Adrenal gland (tissue), 12 donors: ENCODE measurements around the gene CRTC1. TPM values are rescaled to one million over a fixed set of nuclear protein-coding genes. Genes with fewer than 3 reads are reported as not detected.

Experiments
- DNase-seq, 7 donors: peaks; one replicate each; pipeline ENCODE4 v3.0.0-alpha.2; 2019 to 2020
- H3K27ac ChIP-seq, 5 donors: fragments of 200-600 bp; sonication (generic) in 4 of 5; 1 replicate in 3 of 5; 2 replicates in 2 of 5; pipeline versions ENCODE4 v1.5.1 to v1.8.0; 2016 to 2020; ENCODE audit warnings: mild to moderate bottlenecking in 1 of 5
- H3K27me3 ChIP-seq: fragments of 200-600 bp; 2 replicates; pipeline ENCODE4 v1.8.0; 2021
- H3K36me3 ChIP-seq, 2 donors: fragments of 200-600 bp; replicated peaks in 1 of 2; 1 replicate in 1 of 2; 2 replicates in 1 of 2; pipeline versions ENCODE4 v1.5.1 to v1.8.0; 2018 to 2022
- H3K4me1 ChIP-seq, 2 donors: fragments of 200-600 bp; replicated peaks in 1 of 2; 1 replicate in 1 of 2; 2 replicates in 1 of 2; pipeline versions ENCODE4 v1.5.1 to v1.8.0; 2018 to 2021
- H3K4me3 ChIP-seq, 4 donors: fragments of 200-600 bp; sonication (generic) in 3 of 4; one replicate each; pipeline ENCODE4 v1.5.1; 2016 to 2018
- H3K9me3 ChIP-seq, 3 donors: fragments of 200-600 bp; sonication (generic) in 1 of 3; replicated peaks in 1 of 3; 1 replicate in 2 of 3; 2 replicates in 1 of 3; pipeline versions ENCODE4 v1.5.1 to v1.8.0; 2016 to 2021
- POLR2A ChIP-seq, 2 donors: fragments of 450-650 bp; IDR thresholded peaks; one replicate each; pipeline ENCODE4 v1.6.1; 2017; ENCODE audit warnings: antibody characterized with exemption in 2 of 2, mild to moderate bottlenecking in 2 of 2, moderate library complexity in 1 of 2
- WGBS, 4 donors: extraction: QIAGEN DNeasy Blood & Tissue Kit in 2 of 4; methylation state at CpG; one replicate each; pipeline versions ENCODE4 v1.1.5 to v1.1.7; 2013 to 2017; 5-methylcytosine and 5-hydroxymethylcytosine counted together
- intact Hi-C, 2 donors: fragments of 100-400 bp; cut with DNase I; formaldehyde crosslinking; loops; one replicate each; pipeline versions ENCODE4 v1.14.1 to v1.15.0; 2022 to 2023
- polyA plus RNA-seq, 3 donors: library from polyadenylated mRNA; stranded (reverse); fragments of 200-250 nt in 2 of 3; fragments of 350-450 nt in 1 of 3; fragmentation: Illumina TruSeq in 1 of 3; extraction: RNeasy Lipid Tissue Mini Kit (QIAGEN cat#74804) in 1 of 3; gene quantifications; one replicate each; pipeline ENCODE4 v1.2.3, GENCODE V29; 2013 to 2014
- total RNA-seq, 9 donors: library from RNA; depleted of rRNA in 4 of 9; stranded (reverse); fragments of >200 nt in 4 of 9; fragments of 120-200 nt in 1 of 9; fragmentation: NEBNext Ultra II Directional in 1 of 9; extraction: Animal tissue kit (Norgen Biotek cat#: 25700) in 1 of 9; gene quantifications; one replicate each; pipeline versions ENCODE4 v1.1.0 to v1.2.4, GENCODE V29; 2013 to 2023
- TF ChIP-seq, protein P1 (sequence below), 6 experiments: fragments of 450-650 bp in 4 of 6; fragments of 200-600 bp in 2 of 6; sonication (generic) in 1 of 6; IDR thresholded peaks; 1 replicate in 5 of 6; 2 replicates in 1 of 6; pipeline versions ENCODE4 v1.5.1 to v1.8.0; 2016 to 2021; ENCODE audit warnings: antibody characterized with exemption in 6 of 6, mild to moderate bottlenecking in 2 of 6, moderate library complexity in 1 of 6
- donor health status: healthy with polysubstance abuse.
- donor health status: Bipolar disorder and iron deficiency.
- donor health status: DM: yes; HTN: yes; CAD: no.
- donor health status: DM: no; HTN: no; CAD: no.
- donor health status: DM: no; HTN: no; CAD: no.
- donor health status: DM: yes; HTN: yes; CAD: no.

The CRTC1 gene
- total and polyA plus RNA-seq, 12 donors, result 3.1 to 38.1 (median 10.3) TPM

DNA sequence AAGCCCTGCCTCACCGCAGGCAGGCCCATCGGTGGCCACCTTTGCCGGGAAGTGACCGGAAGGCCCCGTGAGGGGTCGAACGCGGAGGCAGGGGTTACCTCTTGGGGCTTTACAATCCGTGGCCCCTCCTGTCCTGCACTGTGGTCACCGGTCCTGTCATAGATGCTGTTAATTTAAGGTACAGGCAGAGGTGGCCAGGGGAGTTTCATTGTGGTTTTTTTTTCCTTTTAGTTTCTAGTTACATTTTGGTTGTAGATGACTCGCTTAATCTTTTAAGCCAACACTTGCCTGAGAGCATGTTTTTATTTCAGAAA is 94.6 kb downstream of the CRTC1 start:
- Histone ChIP-seq H3K4me3 (no peak overlapping the region), H3K36me3 (no peaks in the 10 kb centered on the region), H3K27ac (no peak overlapping the region), H3K27me3 (peaks cover 15% of the 10 kb centered on the region), H3K9me3 (no peaks in the 10 kb centered on the region), H3K4me1 (peaks cover 0 to 6% of the 10 kb centered on the region in 2 donors)
- intact Hi-C loops, result no loop called here
- 45 to 76% (median 52%) methylated on average over 9 to 11 of the region's 11 CpGs for WGBS, 4 donors
- no peak for DNase-seq
- TF ChIP-seq, protein P1, sequence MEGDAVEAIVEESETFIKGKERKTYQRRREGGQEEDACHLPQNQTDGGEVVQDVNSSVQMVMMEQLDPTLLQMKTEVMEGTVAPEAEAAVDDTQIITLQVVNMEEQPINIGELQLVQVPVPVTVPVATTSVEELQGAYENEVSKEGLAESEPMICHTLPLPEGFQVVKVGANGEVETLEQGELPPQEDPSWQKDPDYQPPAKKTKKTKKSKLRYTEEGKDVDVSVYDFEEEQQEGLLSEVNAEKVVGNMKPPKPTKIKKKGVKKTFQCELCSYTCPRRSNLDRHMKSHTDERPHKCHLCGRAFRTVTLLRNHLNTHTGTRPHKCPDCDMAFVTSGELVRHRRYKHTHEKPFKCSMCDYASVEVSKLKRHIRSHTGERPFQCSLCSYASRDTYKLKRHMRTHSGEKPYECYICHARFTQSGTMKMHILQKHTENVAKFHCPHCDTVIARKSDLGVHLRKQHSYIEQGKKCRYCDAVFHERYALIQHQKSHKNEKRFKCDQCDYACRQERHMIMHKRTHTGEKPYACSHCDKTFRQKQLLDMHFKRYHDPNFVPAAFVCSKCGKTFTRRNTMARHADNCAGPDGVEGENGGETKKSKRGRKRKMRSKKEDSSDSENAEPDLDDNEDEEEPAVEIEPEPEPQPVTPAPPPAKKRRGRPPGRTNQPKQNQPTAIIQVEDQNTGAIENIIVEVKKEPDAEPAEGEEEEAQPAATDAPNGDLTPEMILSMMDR (IDR thresholded peaks at IDR 0.05), result no peak
- TF ChIP-seq POLR2A (IDR thresholded peaks at IDR 0.05), result no peak

DNA sequence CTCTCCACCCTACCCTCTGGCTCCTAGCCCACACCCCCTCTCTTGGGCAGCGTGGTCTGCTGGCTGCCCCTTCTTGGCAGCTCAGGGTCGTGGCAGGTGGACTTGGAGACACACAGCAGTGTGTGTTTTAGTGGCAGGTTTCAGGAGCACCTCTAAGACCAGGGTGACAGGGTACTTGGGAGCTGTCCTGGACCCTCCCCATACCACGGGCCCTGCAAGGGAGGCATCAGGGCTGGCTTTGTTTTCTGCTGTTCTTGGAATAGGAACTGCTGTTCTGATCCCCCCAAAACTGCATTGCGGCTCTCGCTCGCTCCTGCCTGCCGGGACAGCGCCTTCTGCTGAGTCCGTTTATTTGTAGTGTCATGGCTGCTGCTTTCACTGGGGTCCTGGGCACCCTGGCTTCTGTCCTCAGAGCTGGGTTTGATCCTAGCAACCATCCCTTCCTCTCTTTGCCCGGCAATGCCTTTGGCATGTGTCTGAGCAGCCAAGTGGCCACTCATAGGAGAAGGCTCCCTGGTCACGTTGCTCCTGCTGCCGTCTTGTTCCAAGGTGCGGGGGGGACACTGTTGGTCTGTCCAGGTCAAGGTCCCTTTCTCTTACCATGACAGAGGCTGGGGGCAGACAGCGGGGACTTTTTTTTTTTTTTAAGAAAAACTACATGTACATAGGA is 95.5 kb downstream of the CRTC1 start:
- DNase-seq, result no peak
- Histone ChIP-seq H3K4me1 (peaks cover 0 to 6% of the 10 kb centered on the region in 2 donors), H3K27ac (no peak overlapping the region), H3K9me3 (no peaks in the 10 kb centered on the region), H3K4me3 (no peak overlapping the region), H3K27me3 (peaks cover 15% of the 10 kb centered on the region), H3K36me3 (no peaks in the 10 kb centered on the region)
- TF ChIP-seq, protein P1 (IDR thresholded peaks at IDR 0.05), result no peak
- no peak for TF ChIP-seq POLR2A (IDR thresholded peaks at IDR 0.05)
- 66 to 73% (median 67%) methylated on average over 11 to 14 of the region's 14 CpGs for WGBS, 4 donors
- intact Hi-C loops, result no loop called here

DNA sequence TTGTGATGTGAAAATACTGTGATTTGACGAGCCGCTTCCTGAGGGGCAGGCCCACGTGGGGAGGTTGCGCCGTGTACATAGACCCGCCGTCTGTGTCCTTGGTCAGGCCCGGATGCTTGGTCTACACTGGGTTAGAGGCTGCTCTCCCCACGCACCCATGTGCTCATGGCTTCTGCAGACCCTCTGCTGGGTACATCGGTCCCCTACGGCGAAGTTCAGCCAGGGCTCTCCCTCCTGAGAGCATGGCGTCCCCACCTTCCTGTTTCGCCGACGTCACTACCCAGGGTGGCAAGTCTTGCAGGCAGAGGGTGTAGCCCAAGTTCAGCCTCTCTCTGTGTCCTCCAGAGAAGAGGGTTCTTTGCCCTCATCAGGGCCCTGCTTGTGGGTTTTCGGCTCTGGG is 96.6 kb downstream of the CRTC1 start:
- Histone ChIP-seq H3K27me3 (peaks cover 15% of the 10 kb centered on the region), H3K4me1 (peaks cover 0 to 6% of the 10 kb centered on the region in 2 donors), H3K9me3 (no peaks in the 10 kb centered on the region), H3K27ac (no peak overlapping the region), H3K4me3 (no peak overlapping the region), H3K36me3 (no peaks in the 10 kb centered on the region)
- 73 to 86% (median 80%) methylated on average over 13 to 17 of the region's 17 CpGs for WGBS, 4 donors
- DNase-seq, result no peak
- intact Hi-C loops, result no loop called here
- TF ChIP-seq, protein P1 (IDR thresholded peaks at IDR 0.05), result no peak
- TF ChIP-seq POLR2A (IDR thresholded peaks at IDR 0.05), result no peak

DNA sequence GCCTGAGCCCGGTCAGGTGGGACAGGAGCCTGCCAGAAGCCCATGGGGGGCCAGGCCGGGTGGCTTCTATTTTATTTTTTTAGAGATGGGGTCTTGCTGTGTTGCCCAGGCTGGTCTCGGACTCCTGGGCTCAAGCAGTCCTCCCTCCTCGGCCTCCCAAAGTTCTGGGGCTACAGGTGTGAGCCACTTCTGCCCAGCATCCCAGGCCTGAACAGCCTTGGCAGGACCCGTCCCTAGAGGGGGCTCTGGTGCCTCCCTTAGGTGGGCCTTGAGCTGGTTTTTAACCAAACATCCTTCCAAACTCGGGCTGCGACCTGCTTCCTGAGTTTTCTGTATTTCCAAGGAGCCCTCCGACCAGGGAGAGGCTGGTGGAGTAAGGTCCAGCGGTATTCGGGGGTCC is 97.2 kb downstream of the CRTC1 start:
- Histone ChIP-seq H3K4me3 (no peak overlapping the region), H3K4me1 (peaks cover 0 to 6% of the 10 kb centered on the region in 2 donors), H3K27ac (no peak overlapping the region), H3K27me3 (peaks cover 15% of the 10 kb centered on the region), H3K36me3 (no peaks in the 10 kb centered on the region), H3K9me3 (no peaks in the 10 kb centered on the region)
- 65 to 82% (median 71%) methylated on average over 7 to 10 of the region's 10 CpGs for WGBS, 4 donors
- intact Hi-C loops, result no loop called here
- TF ChIP-seq, protein P1 (IDR thresholded peaks at IDR 0.05), result no peak
- TF ChIP-seq POLR2A (IDR thresholded peaks at IDR 0.05), result no peak
- DNase-seq, result no peak
